Measurements from ENCODE around the gene POMGNT2. TPM values are rescaled to one million over a fixed set of nuclear protein-coding genes. Genes with fewer than 3 reads are reported as not detected.

Gene POMGNT2
- total RNA-seq, 2 donors from 2014 or later: 11.5 to 13.7 TPM

- no peak for DNase-seq
- ATAC-seq: no peak
- intact Hi-C loops (cut with DNase I): no loop called here
- Histone ChIP-seq H3K27me3 (no peaks in the 10 kb centered on the region), H3K27ac (no peak overlapping the region), H3K36me3 (replicated peaks in 1 of 2; ENCODE audit: insufficient read depth in 1 of 2, low read depth in 2 of 2) (no peaks in the 10 kb centered on the region), H3K4me3 (no peak overlapping the region), H3K9me3 (no peaks in the 10 kb centered on the region), H3K4me1 (no peaks in the 10 kb centered on the region)
- TF ChIP-seq POLR2A (IDR thresholded peaks at IDR 0.05): no peak
- TF ChIP-seq, protein P1, sequence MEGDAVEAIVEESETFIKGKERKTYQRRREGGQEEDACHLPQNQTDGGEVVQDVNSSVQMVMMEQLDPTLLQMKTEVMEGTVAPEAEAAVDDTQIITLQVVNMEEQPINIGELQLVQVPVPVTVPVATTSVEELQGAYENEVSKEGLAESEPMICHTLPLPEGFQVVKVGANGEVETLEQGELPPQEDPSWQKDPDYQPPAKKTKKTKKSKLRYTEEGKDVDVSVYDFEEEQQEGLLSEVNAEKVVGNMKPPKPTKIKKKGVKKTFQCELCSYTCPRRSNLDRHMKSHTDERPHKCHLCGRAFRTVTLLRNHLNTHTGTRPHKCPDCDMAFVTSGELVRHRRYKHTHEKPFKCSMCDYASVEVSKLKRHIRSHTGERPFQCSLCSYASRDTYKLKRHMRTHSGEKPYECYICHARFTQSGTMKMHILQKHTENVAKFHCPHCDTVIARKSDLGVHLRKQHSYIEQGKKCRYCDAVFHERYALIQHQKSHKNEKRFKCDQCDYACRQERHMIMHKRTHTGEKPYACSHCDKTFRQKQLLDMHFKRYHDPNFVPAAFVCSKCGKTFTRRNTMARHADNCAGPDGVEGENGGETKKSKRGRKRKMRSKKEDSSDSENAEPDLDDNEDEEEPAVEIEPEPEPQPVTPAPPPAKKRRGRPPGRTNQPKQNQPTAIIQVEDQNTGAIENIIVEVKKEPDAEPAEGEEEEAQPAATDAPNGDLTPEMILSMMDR (IDR thresholded peaks at IDR 0.05): no peak
Measured at GRCh38 chr3:43148033-43148432, 42.2 kb upstream of the POMGNT2 start.

- ATAC-seq: no peak
- intact Hi-C loops (cut with DNase I): no loop called here
- H3K27ac ChIP-seq: no peak overlapping the region
- H3K4me3 ChIP-seq: no peak overlapping the region
- H3K36me3 ChIP-seq (replicated peaks in 1 of 2; ENCODE audit: insufficient read depth in 1 of 2, low read depth in 2 of 2): no peaks in the 10 kb centered on the region
- H3K9me3 ChIP-seq: no peaks in the 10 kb centered on the region
- no peaks in the 10 kb centered on the region for H3K4me1 ChIP-seq
- WGBS, 2 donors: 93 to 100% methylated on average over 1 of the region's 1 CpG
- no peak for TF ChIP-seq POLR2A (IDR thresholded peaks at IDR 0.05)
- TF ChIP-seq, protein P1 (IDR thresholded peaks at IDR 0.05): no peak
- no peaks in the 10 kb centered on the region for H3K27me3 ChIP-seq
- DNase-seq: no peak
Measured at GRCh38 chr3:43146599-43146998, 40.7 kb upstream of the POMGNT2 start.

GRCh38 chr3:43144761-43145490 is 39.0 kb upstream of the POMGNT2 start:
- no peak overlapping the region for H3K4me3 ChIP-seq
- TF ChIP-seq POLR2A (IDR thresholded peaks at IDR 0.05): no peak
- TF ChIP-seq, protein P1 (IDR thresholded peaks at IDR 0.05): no peak
- intact Hi-C loops (cut with DNase I): no loop called here
- no peaks in the 10 kb centered on the region for H3K4me1 ChIP-seq
- no peaks in the 10 kb centered on the region for H3K36me3 ChIP-seq (replicated peaks in 1 of 2; ENCODE audit: insufficient read depth in 1 of 2, low read depth in 2 of 2)
- ATAC-seq (no peak), DNase-seq (no peak)
- no peak overlapping the region for H3K27ac ChIP-seq
- 40 to 59% methylated on average over 7 of the region's 7 CpGs for WGBS, 2 donors
- no peaks in the 10 kb centered on the region for H3K9me3 ChIP-seq
- H3K27me3 ChIP-seq: no peaks in the 10 kb centered on the region

DNA sequence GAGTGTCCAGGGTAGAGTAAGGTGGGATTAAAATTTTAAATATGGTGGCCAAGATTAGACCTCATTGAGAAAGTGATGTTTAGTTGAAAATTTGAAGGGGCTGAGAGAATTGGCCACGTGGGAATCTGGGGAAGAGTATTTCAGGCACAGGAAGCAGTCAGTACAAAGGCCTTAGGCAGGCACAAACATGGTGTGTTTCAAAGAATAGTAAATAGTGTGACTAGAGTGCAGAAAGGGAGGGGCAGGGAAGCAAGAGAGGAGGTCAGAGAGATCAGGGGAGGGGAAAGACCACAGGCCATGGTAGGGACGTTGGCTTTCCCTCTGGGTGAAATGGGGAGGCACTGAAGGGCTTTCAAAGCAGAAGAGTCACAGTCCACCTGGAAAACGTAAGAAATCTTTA is 36.6 kb upstream of the POMGNT2 start:
- intact Hi-C loops (cut with DNase I): no loop called here
- no peaks in the 10 kb centered on the region for H3K27me3 ChIP-seq
- H3K9me3 ChIP-seq: no peaks in the 10 kb centered on the region
- H3K4me1 ChIP-seq: no peaks in the 10 kb centered on the region
- no peak for TF ChIP-seq POLR2A (IDR thresholded peaks at IDR 0.05)
- TF ChIP-seq, protein P1 (IDR thresholded peaks at IDR 0.05): no peak
- DNase-seq (no peak), ATAC-seq (no peak)
- WGBS, 2 donors: 31 to 35% methylated on average over 3 of the region's 3 CpGs
- H3K4me3 ChIP-seq: no peak overlapping the region
- H3K27ac ChIP-seq: no peak overlapping the region
- no peaks in the 10 kb centered on the region for H3K36me3 ChIP-seq (replicated peaks in 1 of 2; ENCODE audit: insufficient read depth in 1 of 2, low read depth in 2 of 2)

Data from body of pancreas (tissue), 4 donors.